Brain pericyte (primary cell): ENCODE data around the gene LRRC75B.
"Not testable (repeated sequence)": the region's sequence is repeated elsewhere in the genome, so short reads cannot be mapped to it uniquely, and the experiment has no call there.

Experiments
- DNase-seq: peaks from one replicate; pipeline ENCODE4 v3.0.0-alpha.2; 2012; ENCODE audit warnings: low read depth, low spot score

Gene LRRC75B, protein sequence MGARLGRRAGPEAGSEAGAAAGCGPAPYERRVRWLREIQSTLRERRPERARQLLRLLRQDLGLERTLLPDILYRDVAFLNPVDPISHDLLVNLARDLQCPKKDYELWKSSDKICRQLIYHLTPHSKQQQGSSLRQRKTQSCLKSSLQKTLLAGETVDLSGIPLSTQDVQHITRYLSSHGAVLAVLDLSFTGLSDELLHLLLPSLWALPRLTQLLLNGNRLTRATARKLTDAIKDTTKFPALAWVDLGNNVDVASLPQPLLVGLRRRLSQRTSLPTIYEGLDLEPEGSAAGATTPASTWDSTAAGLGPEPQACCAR

GRCh38 chr22:24592851-24593558, at the start of gene LRRC75B:
Gene LRRC75B, minus strand, starts transcription at chr22:24593073. Its CDS starts 34 bp downstream, at chr22:24593039.
- peak; percentile 41 for DNase-seq

GRCh38 chr22:24642307-24642706, 49.4 kb upstream of the LRRC75B start:
- DNase-seq: not testable (repeated sequence)

DNA sequence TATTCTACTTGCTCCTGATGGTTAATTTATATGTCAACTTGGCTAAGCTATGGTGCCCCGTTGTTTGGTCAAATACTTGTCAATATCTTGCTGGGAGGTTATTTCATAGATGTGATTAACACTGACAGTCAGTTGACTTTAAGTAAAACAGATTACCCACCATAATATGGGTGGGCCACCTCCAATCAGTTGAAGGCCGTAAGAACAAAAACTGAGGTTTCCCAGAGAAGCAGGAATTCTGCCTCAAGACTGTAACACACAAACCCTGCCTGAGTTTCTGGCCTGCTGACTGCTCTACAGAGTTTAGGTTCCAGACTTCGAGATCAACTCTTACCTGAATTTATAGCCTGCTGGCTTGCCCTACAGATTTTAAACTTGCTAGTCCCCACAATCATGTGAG, 43.6 kb upstream of the LRRC75B start:
- DNase-seq: not testable (repeated sequence)

GRCh38 chr22:24634776-24635389, 42.0 kb upstream of the LRRC75B start:
- not testable (repeated sequence) for DNase-seq

DNA sequence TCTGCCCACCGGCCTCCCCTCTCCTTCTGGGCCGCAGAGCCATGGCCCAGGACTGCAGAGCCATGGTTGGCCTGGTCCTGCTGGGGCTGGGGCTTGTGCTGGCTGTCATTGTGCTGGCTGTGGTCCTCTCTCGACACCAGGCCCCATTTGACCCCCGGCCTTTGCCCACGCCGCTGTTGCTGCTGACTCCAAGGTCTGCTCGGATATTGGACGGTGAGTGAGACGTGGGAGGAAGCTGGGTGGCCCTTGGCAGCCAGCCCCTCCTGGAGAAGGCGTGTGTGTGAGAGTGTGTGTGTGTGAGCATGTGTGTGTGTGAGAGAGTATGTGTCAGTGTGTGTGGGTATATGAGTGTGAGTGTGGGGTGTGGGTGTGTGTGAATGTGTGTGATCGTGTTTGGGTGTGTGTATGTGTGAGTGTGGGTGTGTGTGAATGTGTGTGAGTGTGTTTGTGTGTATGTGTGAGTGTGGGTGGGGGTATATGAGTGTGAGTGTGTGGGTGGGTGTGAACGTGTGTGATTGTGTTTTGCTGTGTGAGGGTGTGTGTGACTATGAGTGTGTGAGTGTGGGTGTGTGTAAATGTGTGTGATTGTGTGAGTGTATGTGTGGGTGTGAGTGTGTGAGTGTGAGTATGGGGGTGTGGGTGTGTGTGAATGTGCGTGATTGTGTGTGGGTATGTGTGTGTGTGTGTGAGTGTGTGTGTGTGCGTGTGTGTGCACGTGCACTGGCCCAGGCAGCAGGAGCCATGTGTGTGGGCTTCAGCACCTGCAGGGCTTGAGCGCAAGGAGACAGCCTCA, 40.6 kb upstream of the LRRC75B start:
- DNase-seq: not testable (repeated sequence)

DNA sequence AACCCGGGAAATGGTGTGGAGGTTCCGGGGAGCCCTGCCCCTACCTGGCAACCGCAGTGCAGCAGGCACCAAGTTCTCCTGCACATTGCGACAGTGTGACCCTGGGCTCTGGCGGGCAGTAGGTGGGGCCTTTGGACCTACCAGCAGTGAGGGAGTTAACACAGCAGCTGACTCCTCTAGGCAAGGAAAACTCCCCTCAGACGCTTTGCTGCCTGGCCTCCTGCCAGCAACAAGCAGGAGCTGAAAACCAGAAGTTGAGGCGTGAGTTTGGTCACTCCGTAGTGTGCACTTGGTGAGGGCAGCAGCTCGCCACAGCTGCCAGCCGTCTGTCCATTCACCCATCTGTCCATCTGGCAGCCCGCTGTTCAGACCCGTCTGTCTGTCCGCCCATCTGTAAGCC, 39.8 kb upstream of the LRRC75B start:
- DNase-seq: not testable (repeated sequence)

GRCh38 chr22:24631430-24632122, 38.7 kb upstream of the LRRC75B start:
- not testable (repeated sequence) for DNase-seq

- not testable (repeated sequence) for DNase-seq
These were observed 38.0 kb upstream of the LRRC75B start for GRCh38 chr22:24630812-24631427.

GRCh38 chr22:24629069-24629468, 36.2 kb upstream of the LRRC75B start:
- not testable (repeated sequence) for DNase-seq

- DNase-seq: not testable (repeated sequence)
These were observed 35.0 kb upstream of the LRRC75B start for GRCh38 chr22:24627911-24628310.

GRCh38 chr22:24622596-24622995, 29.7 kb upstream of the LRRC75B start:
- not testable (repeated sequence) for DNase-seq

GRCh38 chr22:24621244-24621643, 28.4 kb upstream of the LRRC75B start:
- DNase-seq: not testable (repeated sequence)

DNA sequence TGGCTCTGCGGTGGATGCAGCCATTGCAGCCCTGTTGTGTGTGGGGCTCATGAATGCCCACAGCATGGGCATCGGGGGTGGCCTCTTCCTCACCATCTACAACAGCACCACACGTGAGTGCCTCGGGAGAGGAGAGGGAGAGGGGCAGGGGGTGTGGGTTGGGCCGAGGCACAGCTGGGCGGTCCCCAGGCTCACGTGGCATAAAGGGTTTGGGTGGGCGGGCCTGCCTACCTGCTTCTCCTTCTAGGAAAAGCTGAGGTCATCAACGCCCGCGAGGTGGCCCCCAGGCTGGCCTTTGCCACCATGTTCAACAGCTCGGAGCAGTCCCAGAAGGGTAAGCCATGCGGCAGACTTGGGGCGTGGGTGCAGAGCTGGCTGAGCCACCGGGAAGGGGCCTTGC, 21.9 kb upstream of the LRRC75B start:
- not testable (repeated sequence) for DNase-seq

DNA sequence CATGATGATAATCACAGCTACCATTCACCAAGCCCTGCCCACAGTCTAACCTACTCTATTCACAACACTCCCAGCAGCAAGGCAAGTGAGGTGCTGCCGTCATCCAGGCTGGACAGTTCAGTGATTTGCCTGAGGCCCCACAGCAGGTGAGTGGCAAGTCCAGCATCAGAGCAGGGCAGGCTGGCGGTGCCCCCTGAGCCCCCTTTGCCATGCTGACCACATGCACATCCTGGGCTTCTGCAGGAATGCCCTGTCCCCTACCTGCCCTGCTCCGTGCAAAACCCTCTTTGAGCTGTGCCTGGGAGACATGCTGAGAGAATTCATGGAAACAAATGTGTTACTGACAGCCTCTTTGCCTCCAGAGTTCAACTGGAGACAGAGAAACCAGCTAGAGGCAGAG, 17.0 kb upstream of the LRRC75B start:
- DNase-seq: not testable (repeated sequence)

- DNase-seq: not testable (repeated sequence)
These were observed 15.5 kb upstream of the LRRC75B start for GRCh38 chr22:24608327-24608726.

DNA sequence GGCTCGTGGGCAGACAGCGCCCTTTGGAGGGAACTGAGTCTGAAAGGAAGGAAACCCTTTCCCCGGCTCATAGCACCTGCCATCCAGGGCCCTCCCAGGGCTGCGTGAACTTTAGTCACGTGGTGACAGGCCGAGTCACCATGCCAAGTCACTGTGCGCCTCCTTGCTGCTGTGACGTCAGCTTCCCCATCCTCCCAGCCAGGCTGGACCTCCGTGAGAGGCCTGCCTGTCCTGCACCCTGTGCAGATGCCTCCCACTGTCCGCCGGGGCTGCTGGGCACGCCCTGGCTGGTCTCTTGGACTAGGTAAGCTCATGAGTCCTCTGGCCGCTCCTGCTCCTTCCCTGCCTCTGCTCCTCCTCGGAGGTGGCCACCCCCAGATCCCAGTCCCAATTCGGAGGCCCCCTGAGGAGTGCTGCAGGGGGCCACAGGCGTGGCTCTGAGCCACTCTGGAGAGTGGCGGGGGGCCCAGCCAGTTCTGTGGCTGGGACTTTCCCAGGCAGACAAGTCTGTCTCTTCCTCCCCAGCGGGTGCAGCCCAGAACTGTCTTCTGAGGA, 14.6 kb upstream of the LRRC75B start:
- not testable (repeated sequence) for DNase-seq

DNA sequence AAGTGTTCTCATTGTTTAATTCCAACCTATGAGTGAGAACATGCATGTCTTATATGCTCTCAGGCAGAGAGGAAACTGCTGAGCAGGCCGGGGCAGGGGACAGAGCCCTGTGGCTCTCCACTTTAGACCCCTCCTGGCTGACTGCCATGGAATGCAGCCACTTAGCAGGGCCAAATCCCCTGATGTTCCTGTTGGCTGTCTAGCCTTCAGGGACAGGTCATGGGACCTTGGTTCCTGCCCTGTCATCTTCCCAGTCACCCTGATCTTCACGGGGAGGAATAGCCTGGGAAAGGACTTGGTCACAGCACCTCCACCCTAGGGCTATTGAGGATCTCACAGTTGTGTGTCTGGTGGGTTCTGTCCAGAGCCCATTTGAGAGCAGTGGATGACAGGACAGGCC, 13.5 kb upstream of the LRRC75B start:
- DNase-seq: not testable (repeated sequence)

DNA sequence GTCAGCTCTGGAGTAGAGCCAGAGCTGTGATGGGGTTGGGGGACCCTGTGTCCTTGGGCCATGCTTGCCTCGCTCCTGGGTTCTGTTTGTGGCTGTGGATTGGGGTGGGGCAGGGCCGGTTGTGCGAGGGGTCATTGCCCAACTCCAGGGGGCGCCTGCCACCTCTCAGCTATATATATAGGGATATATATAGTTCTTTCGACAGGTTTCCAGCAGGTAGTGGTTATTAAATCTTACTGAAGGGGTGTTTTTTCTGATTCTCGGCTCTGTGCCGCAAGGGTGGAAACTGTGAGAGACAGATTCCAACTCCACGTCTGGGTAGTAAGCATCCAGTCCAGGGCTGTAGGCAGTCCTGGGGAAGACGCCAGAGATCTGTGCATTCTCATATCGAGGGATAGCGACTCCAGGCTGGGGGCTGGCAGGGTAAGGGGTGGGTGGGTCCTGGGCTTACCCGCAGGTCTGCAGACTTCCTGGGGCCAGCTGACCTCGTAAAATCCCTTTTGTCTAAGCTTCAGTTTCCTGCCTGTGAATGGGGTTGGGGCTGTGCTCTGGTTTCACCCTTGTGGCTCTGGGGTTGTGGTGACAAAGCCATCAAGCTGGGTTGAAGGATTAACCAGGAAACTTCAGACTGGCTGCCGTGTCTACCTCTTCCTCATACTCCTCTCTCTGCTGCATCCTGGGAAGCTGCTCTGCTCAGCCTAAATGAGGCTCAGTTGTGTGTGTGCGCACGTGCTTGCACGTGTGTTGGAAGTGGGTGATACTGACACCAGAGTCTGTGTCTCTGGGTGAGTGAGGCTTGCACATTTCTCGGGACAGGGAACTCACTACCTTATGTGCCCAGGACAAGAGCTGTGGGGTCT, 11.1 kb upstream of the LRRC75B start:
- DNase-seq: not testable (repeated sequence)
